Gastroesophageal sphincter (tissue), 4 donors: ENCODE results near the gene LILRB3. TPM values are rescaled to one million over a fixed set of nuclear protein-coding genes. Genes with fewer than 3 reads are reported as not detected.

Experiments used
- ATAC-seq: fragments of 150-250 bp; one replicate; pipeline ENCODE4 v1.9.1; 2016; ENCODE audit warnings: mild to moderate bottlenecking, moderate library complexity
- H3K27ac ChIP-seq, 4 donors: fragments of 200-600 bp; sonication (generic) in 3 of 4; 1 replicate in 3 of 4; 2 replicates in 1 of 4; pipeline ENCODE4 v1.5.1; 2016 to 2019
- H3K27me3 ChIP-seq: fragments of 200-600 bp; sonication (generic); one replicate; pipeline ENCODE4 v1.5.1; 2019
- H3K36me3 ChIP-seq, 2 donors: fragments of 200-600 bp; sonication (generic); one replicate each; pipeline ENCODE4 v1.5.1; 2019; ENCODE audit warnings: control low read depth in 1 of 2
- H3K4me1 ChIP-seq, 3 donors: fragments of 200-600 bp; sonication (generic); 1 replicate in 2 of 3; 2 replicates in 1 of 3; pipeline ENCODE4 v1.5.1; 2016 to 2019; ENCODE audit warnings: control low read depth in 2 of 3
- H3K4me3 ChIP-seq, 2 donors: fragments of 200-600 bp; sonication (generic); one replicate each; pipeline ENCODE4 v1.5.1; 2019; ENCODE audit warnings: mild to moderate bottlenecking in 1 of 2, moderate library complexity in 1 of 2
- H3K9me3 ChIP-seq, 3 donors: fragments of 200-600 bp; sonication (generic); one replicate each; pipeline ENCODE4 v1.5.1; 2017 to 2019; ENCODE audit warnings: control low read depth in 2 of 3
- EP300 ChIP-seq: sonication (generic); formaldehyde crosslinking; IDR thresholded peaks from one replicate; pipeline ENCODE4 v1.6.1; 2017; ENCODE audit warnings: antibody characterized with exemption, mild to moderate bottlenecking
- POLR2A ChIP-seq, 2 donors: fragments of 450-650 bp; IDR thresholded peaks; one replicate each; pipeline ENCODE4 v1.6.1; 2017; ENCODE audit warnings: antibody characterized with exemption in 2 of 2, mild to moderate bottlenecking in 2 of 2, moderate library complexity in 1 of 2
- POLR2AphosphoS5 ChIP-seq: sonication (generic); formaldehyde crosslinking; IDR thresholded peaks from one replicate; pipeline ENCODE4 v1.6.1; 2017; ENCODE audit warnings: antibody characterized with exemption
- WGBS, 2 donors: methylation state at CpG; one replicate each; pipeline ENCODE4 v1.1.5; 2018; ENCODE audit warnings: low coverage in 1 of 2; 5-methylcytosine and 5-hydroxymethylcytosine counted together
- total RNA-seq, 4 donors: library from RNA; depleted of rRNA; stranded (reverse); fragments of >200 nt; gene quantifications; one replicate each; pipeline ENCODE4 v1.1.0, GENCODE V29; 2016
- TF ChIP-seq, protein P1 (sequence below), 4 experiments: fragments of 200-600 bp in 2 of 4; fragments of 450-650 bp in 2 of 4; sonication (generic) in 1 of 4; IDR thresholded peaks; one replicate each; pipeline ENCODE4 v1.5.1; 2017 to 2019; ENCODE audit warnings: antibody characterized with exemption in 4 of 4, mild to moderate bottlenecking in 2 of 4, moderate library complexity in 2 of 4

The LILRB3 gene
- total RNA-seq, 4 donors from 2014 or later: 6.8 to 29.9 (median 21.3) TPM

DNA sequence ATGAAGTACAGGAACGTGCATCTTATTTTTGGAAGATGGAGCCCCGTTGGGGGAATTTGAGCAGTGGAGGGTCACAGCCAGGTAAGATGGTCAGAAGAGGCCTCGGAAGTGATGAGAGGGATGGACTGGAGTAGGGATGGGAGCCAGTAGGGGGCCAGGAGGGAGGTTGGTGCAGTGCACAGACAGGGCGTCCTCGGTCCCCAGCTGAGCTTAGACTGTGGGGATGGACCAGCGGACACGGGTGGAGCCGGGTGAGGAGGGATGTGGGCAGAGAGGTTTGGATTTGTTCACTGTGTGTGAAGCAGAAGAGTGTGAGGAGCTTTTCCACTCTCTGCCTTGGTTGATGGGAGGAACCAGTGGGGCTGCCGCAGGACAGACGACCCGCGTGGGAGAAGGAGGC, 11.6 kb downstream of the LILRB3 start:
- peak overlapping the region in 1 of 4 donors; percentile 82 for H3K27ac ChIP-seq
- no peaks in the 10 kb centered on the region for H3K9me3 ChIP-seq
- no peak for TF ChIP-seq POLR2A (IDR thresholded peaks at IDR 0.05)
- TF ChIP-seq POLR2AphosphoS5: no peak
- TF ChIP-seq, protein P1, sequence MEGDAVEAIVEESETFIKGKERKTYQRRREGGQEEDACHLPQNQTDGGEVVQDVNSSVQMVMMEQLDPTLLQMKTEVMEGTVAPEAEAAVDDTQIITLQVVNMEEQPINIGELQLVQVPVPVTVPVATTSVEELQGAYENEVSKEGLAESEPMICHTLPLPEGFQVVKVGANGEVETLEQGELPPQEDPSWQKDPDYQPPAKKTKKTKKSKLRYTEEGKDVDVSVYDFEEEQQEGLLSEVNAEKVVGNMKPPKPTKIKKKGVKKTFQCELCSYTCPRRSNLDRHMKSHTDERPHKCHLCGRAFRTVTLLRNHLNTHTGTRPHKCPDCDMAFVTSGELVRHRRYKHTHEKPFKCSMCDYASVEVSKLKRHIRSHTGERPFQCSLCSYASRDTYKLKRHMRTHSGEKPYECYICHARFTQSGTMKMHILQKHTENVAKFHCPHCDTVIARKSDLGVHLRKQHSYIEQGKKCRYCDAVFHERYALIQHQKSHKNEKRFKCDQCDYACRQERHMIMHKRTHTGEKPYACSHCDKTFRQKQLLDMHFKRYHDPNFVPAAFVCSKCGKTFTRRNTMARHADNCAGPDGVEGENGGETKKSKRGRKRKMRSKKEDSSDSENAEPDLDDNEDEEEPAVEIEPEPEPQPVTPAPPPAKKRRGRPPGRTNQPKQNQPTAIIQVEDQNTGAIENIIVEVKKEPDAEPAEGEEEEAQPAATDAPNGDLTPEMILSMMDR (IDR thresholded peaks at IDR 0.05): no peak
- no peak for TF ChIP-seq EP300
- H3K4me1 ChIP-seq: peaks cover 0 to 46% (median 25%) of the 10 kb centered on the region in 3 donors
- no peak for ATAC-seq
- no peak overlapping the region for H3K4me3 ChIP-seq
- 71 to 86% methylated on average over 8 to 12 of the region's 12 CpGs for WGBS, 2 donors
- no peaks in the 10 kb centered on the region for H3K27me3 ChIP-seq
- peaks cover 0 to 22% of the 10 kb centered on the region in 2 donors for H3K36me3 ChIP-seq

DNA sequence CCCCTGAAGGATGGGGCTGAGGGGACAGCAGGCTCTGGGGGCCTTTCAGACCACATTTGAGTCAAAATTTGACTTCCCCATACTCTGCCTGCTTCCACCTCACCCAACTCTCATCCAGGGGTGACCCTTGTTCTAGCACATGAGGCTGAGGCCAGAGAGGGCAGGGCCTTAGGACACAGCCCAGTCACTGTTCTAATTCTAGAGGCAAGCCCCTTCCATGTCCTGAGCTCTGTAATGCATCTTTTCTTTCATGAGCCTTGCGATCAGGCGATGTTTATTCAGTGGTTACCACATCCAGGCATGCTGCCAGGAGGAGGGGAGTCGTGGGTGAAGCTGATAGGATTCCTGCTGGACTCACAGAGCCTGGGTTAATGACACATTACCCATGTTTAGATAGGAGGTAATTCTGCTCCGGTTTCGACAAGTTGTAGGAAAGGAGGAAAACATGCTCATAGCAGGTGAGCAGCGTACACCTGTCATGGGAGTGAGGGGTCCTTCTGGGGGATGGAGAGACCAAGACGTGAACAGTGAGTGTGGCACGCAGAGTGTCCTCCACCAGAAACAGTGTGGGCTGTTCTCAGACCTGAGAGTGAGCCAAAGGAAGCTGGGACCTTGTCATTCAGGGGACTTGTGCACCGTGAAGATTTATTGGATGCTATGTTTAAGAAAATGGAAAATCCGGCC, 12.9 kb downstream of the LILRB3 start:
- H3K36me3 ChIP-seq: peaks cover 0 to 35% of the 10 kb centered on the region in 2 donors
- 28 to 44% methylated on average over 3 to 7 of the region's 10 CpGs for WGBS, 2 donors
- no peaks in the 10 kb centered on the region for H3K9me3 ChIP-seq
- TF ChIP-seq POLR2A (IDR thresholded peaks at IDR 0.05): no peak
- peak; percentile 92 for TF ChIP-seq POLR2AphosphoS5
- ATAC-seq: peak; percentile 84
- no peaks in the 10 kb centered on the region for H3K27me3 ChIP-seq
- no peak overlapping the region for H3K4me3 ChIP-seq
- H3K27ac ChIP-seq: peak overlapping the region in 3 of 4 donors; percentile 68 to 90 (median 82)
- peaks cover 0 to 59% (median 25%) of the 10 kb centered on the region in 3 donors for H3K4me1 ChIP-seq

DNA sequence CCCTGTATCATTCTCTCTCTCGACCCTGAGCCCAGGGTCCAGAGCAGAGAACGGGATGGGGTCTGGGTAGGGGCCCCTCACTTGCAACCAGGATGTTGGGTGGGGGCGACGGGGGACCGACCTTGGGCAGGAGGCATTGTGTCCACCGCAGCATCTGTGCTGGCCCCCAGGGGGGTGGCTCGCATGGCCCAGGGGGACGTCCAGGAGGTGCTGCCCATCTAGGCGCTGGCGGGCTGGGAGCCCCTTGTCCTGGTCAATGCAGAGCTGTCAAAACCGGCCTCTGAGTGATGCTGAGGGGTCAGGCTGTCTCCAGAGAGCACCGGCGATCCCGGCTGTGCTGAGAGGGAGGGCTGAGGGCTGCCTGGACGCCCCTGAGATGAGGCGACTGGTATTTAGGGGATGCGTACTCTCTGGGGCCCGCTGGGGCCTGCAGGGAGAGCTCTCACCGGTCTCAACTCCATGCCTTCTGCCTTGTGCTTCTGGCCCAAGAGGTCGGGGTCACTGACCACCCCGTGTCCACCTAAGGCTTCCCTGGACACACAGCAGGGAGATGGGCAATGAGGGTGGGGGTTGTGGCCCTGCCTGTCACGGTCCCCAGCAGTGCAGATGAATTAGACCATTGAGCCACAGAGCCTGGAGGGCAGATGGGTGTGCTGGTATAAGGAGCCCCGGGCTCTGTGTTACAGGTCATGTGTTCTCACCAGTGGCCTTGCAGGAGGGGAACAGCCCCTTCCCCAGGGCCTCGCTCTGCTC, 13.6 kb downstream of the LILRB3 start:
- ATAC-seq: peak; percentile 10
- Histone ChIP-seq H3K4me3 (no peak overlapping the region), H3K27me3 (no peaks in the 10 kb centered on the region), H3K27ac (peak overlapping the region in 3 of 4 donors; percentile 68 to 90 (median 82)), H3K9me3 (no peaks in the 10 kb centered on the region), H3K36me3 (peaks cover 0 to 42% of the 10 kb centered on the region in 2 donors), H3K4me1 (peaks cover 0 to 66% (median 25%) of the 10 kb centered on the region in 3 donors)
- TF ChIP-seq POLR2A (IDR thresholded peaks at IDR 0.05): no peak
- TF ChIP-seq, protein P1 (IDR thresholded peaks at IDR 0.05): no peak
- no peak for TF ChIP-seq EP300
- TF ChIP-seq POLR2AphosphoS5: no peak
- WGBS, 2 donors: no CpG with 5 or more reads among the region's 24 CpGs

DNA sequence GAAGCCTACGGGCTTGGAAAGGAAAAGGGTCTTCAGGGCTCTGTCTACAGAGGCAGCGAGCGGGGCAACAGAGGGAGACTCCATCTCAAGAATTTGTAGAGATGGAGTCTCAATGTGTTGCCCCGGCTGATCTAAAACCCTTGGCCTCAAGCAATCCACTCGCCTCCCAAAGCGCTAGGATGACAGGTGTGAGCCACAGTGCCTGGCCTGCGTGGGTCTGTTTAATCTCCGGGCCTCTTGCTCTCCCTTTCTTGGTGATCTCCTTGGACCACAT, 14.1 kb downstream of the LILRB3 start:
- ATAC-seq: no peak
- H3K4me3 ChIP-seq: no peak overlapping the region
- TF ChIP-seq EP300: no peak
- TF ChIP-seq, protein P1 (IDR thresholded peaks at IDR 0.05): no peak
- no peak for TF ChIP-seq POLR2AphosphoS5
- no peak for TF ChIP-seq POLR2A (IDR thresholded peaks at IDR 0.05)
- H3K9me3 ChIP-seq: no peaks in the 10 kb centered on the region
- peak overlapping the region in 3 of 4 donors; percentile 68 to 90 (median 82) for H3K27ac ChIP-seq
- no peaks in the 10 kb centered on the region for H3K27me3 ChIP-seq
- 67 to 72% methylated on average over 1 to 6 of the region's 8 CpGs for WGBS, 2 donors
- H3K36me3 ChIP-seq: peaks cover 0 to 47% of the 10 kb centered on the region in 2 donors
- peaks cover 0 to 71% (median 27%) of the 10 kb centered on the region in 3 donors for H3K4me1 ChIP-seq

DNA sequence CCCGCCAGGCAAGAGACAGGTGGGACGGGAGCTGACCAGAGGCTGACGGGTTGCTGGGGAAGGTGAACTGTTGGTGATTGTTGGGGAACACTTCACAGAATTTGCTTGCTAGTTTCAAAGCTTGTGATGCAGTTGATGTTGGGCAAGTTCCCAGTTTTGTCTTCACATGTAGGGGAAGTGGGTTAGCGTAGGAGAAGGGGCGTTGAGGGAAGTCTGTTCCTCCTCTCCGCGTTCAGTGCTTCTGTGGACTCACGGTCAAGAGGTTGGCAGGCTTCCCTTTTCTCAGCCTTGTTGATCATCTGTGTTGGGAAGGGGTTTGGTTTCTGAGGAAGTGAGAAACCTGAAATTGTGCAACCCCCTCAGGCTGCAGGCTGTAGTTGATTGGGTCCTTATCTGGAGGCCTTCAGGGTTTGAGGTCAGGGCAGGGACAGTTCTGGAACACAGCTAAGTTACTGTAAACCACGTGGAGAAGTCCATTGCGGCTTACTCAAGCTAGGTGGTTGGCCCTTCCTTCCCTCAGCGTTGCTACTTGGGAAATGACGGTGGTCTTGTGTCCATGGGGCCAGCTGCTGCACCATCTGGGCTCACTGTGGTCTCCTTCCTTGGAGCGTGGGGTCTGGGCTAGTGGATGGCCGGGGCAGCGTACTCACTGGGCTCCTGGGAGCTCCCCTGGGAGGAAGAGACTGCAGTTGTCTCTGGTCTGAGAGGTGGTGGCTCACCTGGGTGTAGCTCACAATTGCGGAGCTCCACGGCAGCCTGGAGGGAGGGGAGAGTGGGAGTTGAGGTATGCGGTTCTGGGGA, 14.6 kb downstream of the LILRB3 start:
- 81 to 87% methylated on average over 5 to 7 of the region's 18 CpGs for whole genome bisulfite sequencing, 2 donors
- peaks cover 0 to 77% (median 32%) of the 10 kb centered on the region in 3 donors for H3K4me1 ChIP-seq
- H3K4me3 ChIP-seq: no peak overlapping the region
- H3K27me3 ChIP-seq: no peaks in the 10 kb centered on the region
- peak; percentile 43 for TF ChIP-seq POLR2AphosphoS5
- TF ChIP-seq EP300: no peak
- TF ChIP-seq, protein P1 (IDR thresholded peaks at IDR 0.05): no peak
- peak in 1 of 2 donors; percentile 18 for TF ChIP-seq POLR2A (IDR thresholded peaks at IDR 0.05)
- H3K9me3 ChIP-seq: no peaks in the 10 kb centered on the region
- peaks cover 0 to 53% of the 10 kb centered on the region in 2 donors for H3K36me3 ChIP-seq
- H3K27ac ChIP-seq: peak overlapping the region in 3 of 4 donors; percentile 68 to 90 (median 82)
- peak; percentile 71 for ATAC-seq
